IMR-90 (cell line): Measurements from ENCODE around the gene DAB1. TPM values are rescaled to one million over a fixed set of nuclear protein-coding genes. Genes with fewer than 3 reads are reported as not detected.

Experiments
- ATAC-seq: fragments of 200-7000 bp; cut with Tn5 transposase; 2 replicates; pipeline ENCODE4 v1.9.1; 2020; ENCODE audit warnings: low read depth, mild to moderate bottlenecking, moderate library complexity
- BruUV-seq: library from RNA; stranded (reverse); fragments of 400-500 nt; replicated peaks from 2 replicates; lab custom pipeline; 2021; lab: Mats Ljungman, UMichigan
- CTCF ChIA-PET: fragments of 300-600 bp; formaldehyde crosslinking; extraction: SDS; loops from one replicate; lab custom pipeline; 2021; ENCODE audit warnings: antibody characterized with exemption; lab: Yijun Ruan, JAX
- POLR2A ChIA-PET: fragments of 300-600 bp; sonication (Branson Sonifier 250); formaldehyde crosslinking; loops from one replicate; lab custom pipeline; 2022; ENCODE audit warnings: antibody characterized with exemption; ENCODE audit not compliant: unreplicated experiment; lab: Charles Lee
- DNase-seq: peaks from one replicate; pipeline ENCODE4 v3.0.0; 2013
- H2AFZ ChIP-seq: replicated peaks from 2 replicates; pipeline ENCODE3; 2013; ENCODE audit warnings: low read length, mild to moderate bottlenecking; ENCODE audit not compliant: poor library complexity
- H2AK5ac ChIP-seq: 2 replicates; pipeline ENCODE4 v1.6.1; 2013; ENCODE audit warnings: low read depth, low read length, inconsistent platforms
- H2AK9ac ChIP-seq: replicated peaks from 2 replicates; pipeline ENCODE3; 2013; ENCODE audit warnings: mild to moderate bottlenecking, low read depth, low read length, moderate library complexity; ENCODE audit not compliant: poor library complexity
- H2BK120ac ChIP-seq: 2 replicates; pipeline ENCODE4 v1.6.1; 2013; ENCODE audit warnings: low read depth, low read length, inconsistent platforms
- H2BK15ac ChIP-seq: 3 replicates; pipeline ENCODE4 v1.6.1; 2013; ENCODE audit warnings: low read depth, low read length, inconsistent platforms
- H2BK20ac ChIP-seq: 2 replicates; pipeline ENCODE4 v1.6.1; 2013; ENCODE audit warnings: low read depth, mild to moderate bottlenecking, inconsistent platforms, low read length, moderate library complexity
- H2BK5ac ChIP-seq: 2 replicates; pipeline ENCODE4 v1.6.1; 2013; ENCODE audit warnings: mild to moderate bottlenecking, low read depth, low read length, inconsistent platforms; ENCODE audit not compliant: poor library complexity, severe bottlenecking
- H3K14ac ChIP-seq: replicated peaks from 2 replicates; pipeline ENCODE4 v1.6.1; 2013; ENCODE audit warnings: low read depth, low read length, inconsistent platforms
- H3K18ac ChIP-seq: 2 replicates; pipeline ENCODE4 v1.6.1; 2013; ENCODE audit warnings: low read depth, low read length, control low read depth
- H3K23ac ChIP-seq: 2 replicates; pipeline ENCODE4 v1.6.1; 2013; ENCODE audit warnings: low read depth, low read length, inconsistent platforms
- H3K27ac ChIP-seq: 2 replicates; pipeline ENCODE4 v1.5.1; 2013; ENCODE audit warnings: mild to moderate bottlenecking, control low read depth, low read length; ENCODE audit not compliant: insufficient read depth
- H3K27me3 ChIP-seq: 2 replicates; pipeline ENCODE4 v1.6.1; 2013; ENCODE audit warnings: low read length; ENCODE audit not compliant: control insufficient read depth, insufficient read depth
- H3K36me3 ChIP-seq: 2 replicates; pipeline ENCODE4 v1.6.1; 2013; ENCODE audit warnings: low read length, mixed read lengths; ENCODE audit not compliant: control insufficient read depth, insufficient read depth
- H3K4ac ChIP-seq: 2 replicates; pipeline ENCODE4 v1.6.1; 2013; ENCODE audit warnings: low read depth, low read length, inconsistent platforms
- H3K4me1 ChIP-seq: 2 replicates; pipeline ENCODE4 v1.6.1; 2013; ENCODE audit warnings: low read length, mixed read lengths; ENCODE audit not compliant: control insufficient read depth, insufficient read depth
- H3K4me2 ChIP-seq: 2 replicates; pipeline ENCODE4 v1.6.1; 2013; ENCODE audit warnings: low read depth, mild to moderate bottlenecking, control low read depth, low read length, moderate library complexity
- H3K4me3 ChIP-seq: 2 replicates; pipeline ENCODE4 v1.5.1; 2013; ENCODE audit warnings: low read depth, mild to moderate bottlenecking, control low read depth, low read length, moderate library complexity; ENCODE audit not compliant: insufficient read depth
- H3K56ac ChIP-seq: 2 replicates; pipeline ENCODE4 v1.6.1; 2013; ENCODE audit warnings: low read length, inconsistent platforms; ENCODE audit not compliant: insufficient read depth; ENCODE audit errors: extremely low read depth
- H3K79me1 ChIP-seq, 2 experiments: 2 replicates each; pipeline ENCODE4 v1.6.1; 2013; ENCODE audit warnings: low read length in 2 of 2, inconsistent platforms in 1 of 2, low read depth in 1 of 2
- H3K9ac ChIP-seq: 2 replicates; pipeline ENCODE4 v1.6.1; 2013; ENCODE audit warnings: low read depth, low read length, control low read depth
- H3K9me1 ChIP-seq: 2 replicates; pipeline ENCODE4 v1.6.1; 2013; ENCODE audit warnings: low read length, inconsistent platforms; ENCODE audit not compliant: insufficient read depth
- H3K9me3 ChIP-seq: 2 replicates; pipeline ENCODE4 v1.6.1; 2013; ENCODE audit warnings: low read length; ENCODE audit not compliant: control insufficient read depth, insufficient read depth
- H4K20me1 ChIP-seq: 2 replicates; pipeline ENCODE4 v1.6.1; 2013; ENCODE audit warnings: low read length, inconsistent platforms; ENCODE audit not compliant: insufficient read depth
- H4K5ac ChIP-seq: 2 replicates; pipeline ENCODE4 v1.6.1; 2013; ENCODE audit warnings: mild to moderate bottlenecking, low read depth, low read length, control low read depth
- H4K8ac ChIP-seq, 2 experiments: 2 replicates each; pipeline ENCODE4 v1.6.1; 2013; ENCODE audit warnings: low read depth in 2 of 2, low read length in 2 of 2, control low read depth in 1 of 2, inconsistent platforms in 1 of 2
- H4K91ac ChIP-seq: 2 replicates; pipeline ENCODE4 v1.6.1; 2013; ENCODE audit warnings: low read depth, low read length, inconsistent platforms; ENCODE audit not compliant: insufficient read depth
- CEBPB ChIP-seq: IDR thresholded peaks from 2 replicates; pipeline ENCODE4 v1.6.1; 2012; ENCODE audit warnings: low read depth, low read length, improper control_type of control experiment
- CHD1 ChIP-seq: IDR thresholded peaks from 2 replicates; pipeline ENCODE4 v1.6.1; 2012; ENCODE audit warnings: low read depth, low read length, improper control_type of control experiment
- CTCF ChIP-seq: conservative IDR thresholded peaks from 2 replicates; pipeline ENCODE4 v1.5.1; 2012; ENCODE audit warnings: mild to moderate bottlenecking, low read depth, low read length, improper control_type of control experiment
- MAZ ChIP-seq: IDR thresholded peaks from 2 replicates; pipeline ENCODE4 v1.6.1; 2012; ENCODE audit warnings: low read depth, mild to moderate bottlenecking, low read length, improper control_type of control experiment, moderate library complexity, borderline replicate concordance
- MXI1 ChIP-seq: IDR thresholded peaks from 2 replicates; pipeline ENCODE4 v1.6.1; 2012; ENCODE audit warnings: low read depth, mild to moderate bottlenecking, low read length, moderate library complexity, borderline replicate concordance
- RAD21 ChIP-seq: IDR thresholded peaks from 2 replicates; pipeline ENCODE4 v1.6.1; 2012; ENCODE audit warnings: low read length, improper control_type of control experiment
- RCOR1 ChIP-seq: IDR thresholded peaks from 2 replicates; pipeline ENCODE4 v1.6.1; 2012; ENCODE audit warnings: mild to moderate bottlenecking, low read length, improper control_type of control experiment; ENCODE audit not compliant: insufficient replicate concordance
- SMC3 ChIP-seq: fragments of 150-350 bp; IDR thresholded peaks from 2 replicates; pipeline ENCODE4 v1.6.1; 2016; ENCODE audit warnings: low read depth, mild to moderate bottlenecking, antibody characterized with exemption, low read length, moderate library complexity
- USF2 ChIP-seq: fragments of 150-350 bp; IDR thresholded peaks from 2 replicates; pipeline ENCODE4 v1.6.1; 2017; ENCODE audit warnings: mild to moderate bottlenecking, antibody characterized with exemption, low read length, low read depth
- WGBS, 2 experiments: methylation state at CpG; one replicate each; pipeline versions ENCODE4 v1.1.5 to v1.1.7; 2013; ENCODE audit warnings: missing lambda C conversion rate in 2 of 2; ENCODE audit not compliant: insufficient read length in 1 of 2; ENCODE audit errors: extremely low coverage in 2 of 2; 5-methylcytosine and 5-hydroxymethylcytosine counted together
- dilution Hi-C: fragments of 300-500 bp; cut with HindIII; formaldehyde crosslinking; loops from one replicate; pipeline ENCODE4 v1.14.3; 2018; ENCODE audit warnings: low sequenced_read_pairs; ENCODE audit not compliant: unreplicated experiment
- in situ Hi-C: fragments of 300-500 bp; cut with MboI; formaldehyde crosslinking; loops from 3 replicates; pipeline ENCODE4 v1.14.3; 2019; ENCODE audit warnings: low sequenced_read_pairs, inconsistent platforms, mixed read lengths
- intact Hi-C: fragments of 100-400 bp; cut with micrococcal nuclease; formaldehyde crosslinking; loops from 2 replicates; pipeline ENCODE4 v1.10.0; 2022
- polyA plus RNA-seq, 3 experiments: library from polyadenylated mRNA; depleted of rRNA; stranded (reverse); fragments of >200 nt; gene quantifications; 2 replicates each; pipeline ENCODE4 v1.2.3, GENCODE V29; 2012; ENCODE audit warnings: low replicate concordance in 1 of 3
- total RNA-seq: library from RNA; depleted of rRNA; stranded (reverse); fragments of >200 nt; gene quantifications from 2 replicates; pipeline ENCODE4 v1.2.3, GENCODE V29; 2012

Gene DAB1
- total and polyA plus RNA-seq, 2 of the 4 experiments (the other 2 are of a cell fraction), result 0.18 to 0.41 TPM

- WGBS, 2 experiments, result 50% methylated on average over 1 of the region's 1 CpG; no CpG with 5 or more reads in 1 of the 2 experiments
- H4K91ac ChIP-seq, result no peak overlapping the region
Observed at GRCh38 chr1:56970280-56970679, 453.6 kb downstream of the DAB1 start.

More at GRCh38 chr1:56970280-56970679, 453.6 kb downstream of the DAB1 start:
- intact Hi-C loops, result no loop called here
- no peak overlapping the region for H4K8ac ChIP-seq
- H3K4me1 ChIP-seq, result no peaks in the 10 kb centered on the region; the same call in 1 of the 2 replicates
- no peak overlapping the region for H3K4me3 ChIP-seq
- ChIA-PET POLR2A (no interaction called here), CTCF (no interaction called here)
- H2AK9ac ChIP-seq, result no peak overlapping the region
- no peak overlapping the region for H2BK20ac ChIP-seq
- no peaks in the 10 kb centered on the region for H3K9me3 ChIP-seq
- dilution Hi-C loops, result no loop called here
- H3K9ac ChIP-seq, result no peak overlapping the region
- H3K4me2 ChIP-seq, result no peak overlapping the region
- H3K23ac ChIP-seq, result no peak overlapping the region
- DNase-seq (no peak), ATAC-seq (no peak)
- no peak overlapping the region for H4K5ac ChIP-seq
- in situ Hi-C loops, result no loop called here
- H2BK120ac ChIP-seq, result no peak overlapping the region
- H3K79me1 ChIP-seq, result no peaks in the 10 kb centered on the region
- no peak overlapping the region for H2AK5ac ChIP-seq
- no peak overlapping the region for H3K4ac ChIP-seq
- H3K36me3 ChIP-seq, result no peaks in the 10 kb centered on the region
- H3K14ac ChIP-seq, result no peak overlapping the region
- H3K27me3 ChIP-seq, result no peaks in the 10 kb centered on the region; the same call in none of the 2 replicates
- H2BK15ac ChIP-seq, result no peak overlapping the region
- no peak overlapping the region for H2AFZ ChIP-seq
- no peak overlapping the region for H3K27ac ChIP-seq
- H4K20me1 ChIP-seq, result no peaks in the 10 kb centered on the region
- TF ChIP-seq CEBPB, result no peak
- no peak for TF ChIP-seq MXI1
- no peak for TF ChIP-seq MAZ
- no peak for TF ChIP-seq CHD1
- no peak for TF ChIP-seq RAD21
- no peak for TF ChIP-seq RCOR1
- TF ChIP-seq SMC3, result no peak
- no peak for TF ChIP-seq CTCF
- no peak for TF ChIP-seq USF2
- no peak overlapping the region for H3K56ac ChIP-seq
- no peak overlapping the region for H2BK5ac ChIP-seq
- no peaks in the 10 kb centered on the region; the same call in 1 of the 2 replicates for H3K9me1 ChIP-seq
- BruUV-seq, result no TSS peak
- no peak overlapping the region for H3K18ac ChIP-seq
